Inferior parietal cortex (tissue), 1 donor: ENCODE measurements around the gene PLAU.
"Not testable (repeated sequence)": the region's sequence is repeated elsewhere in the genome, so short reads cannot be mapped to it uniquely, and the experiment has no call there.

Experiments
- DNase-seq: peaks from one replicate; pipeline ENCODE4 v3.0.0-alpha.2; 2016; ENCODE audit errors: extremely low spot score

PLAU gene

DNA sequence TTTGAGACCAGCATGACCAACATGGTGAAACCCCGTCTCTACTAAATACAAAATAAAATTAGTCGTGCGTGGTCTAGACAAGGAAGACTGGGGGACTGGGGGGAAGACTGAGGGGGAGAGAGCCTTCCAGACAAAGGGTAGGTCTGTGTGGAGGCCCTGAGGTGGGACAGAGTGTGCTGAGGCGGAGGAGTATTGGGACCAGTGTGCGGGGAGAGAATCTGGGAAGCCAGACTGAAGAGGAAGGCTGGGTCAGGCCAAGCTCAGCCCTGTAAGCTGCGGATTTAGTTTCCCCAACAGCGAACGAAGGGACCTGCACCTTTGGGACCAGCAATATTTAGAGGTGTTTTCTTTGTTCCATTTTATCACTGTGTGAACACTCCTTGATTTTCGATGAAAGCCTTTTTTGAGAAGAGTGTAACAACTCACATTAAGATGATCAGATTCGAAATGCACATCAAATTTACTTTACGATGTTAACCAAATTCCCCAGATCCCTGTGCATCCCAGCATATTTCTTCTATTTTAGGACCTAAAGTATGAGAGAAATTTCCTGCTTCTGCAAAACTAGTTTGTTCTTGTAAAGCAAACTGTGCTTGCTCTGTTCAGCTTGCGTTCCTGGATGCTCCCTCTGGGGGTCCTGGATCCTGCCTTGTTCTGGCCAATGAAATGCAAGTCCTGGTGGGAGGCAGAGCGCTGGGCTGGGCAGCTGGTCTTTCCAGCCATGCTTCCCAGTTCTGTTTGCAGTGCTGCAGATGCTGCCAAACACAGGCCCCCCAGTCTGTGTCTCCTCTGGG is 39.4 kb downstream of the PLAU start:
- DNase-seq: no peak

DNA sequence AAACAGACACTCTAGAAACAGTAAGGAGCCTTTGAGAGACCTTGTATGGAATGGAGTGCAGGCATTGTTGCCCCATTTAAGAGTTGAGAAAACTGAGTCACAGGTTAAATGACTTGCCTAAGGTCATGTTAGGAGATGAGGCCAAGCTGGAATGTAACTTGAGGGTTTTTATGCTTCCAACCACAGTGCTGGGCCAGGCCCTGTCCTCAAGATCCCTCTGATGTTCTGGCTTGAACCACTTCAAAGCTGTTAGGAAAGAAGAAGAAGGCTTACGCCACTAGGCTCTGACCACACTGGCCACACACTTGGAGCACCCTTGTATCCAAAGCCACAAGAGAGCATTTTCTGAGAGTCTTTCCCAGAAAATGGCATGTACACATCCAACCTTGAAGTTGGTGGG is 42.7 kb downstream of the PLAU start:
- no peak for DNase-seq

DNA sequence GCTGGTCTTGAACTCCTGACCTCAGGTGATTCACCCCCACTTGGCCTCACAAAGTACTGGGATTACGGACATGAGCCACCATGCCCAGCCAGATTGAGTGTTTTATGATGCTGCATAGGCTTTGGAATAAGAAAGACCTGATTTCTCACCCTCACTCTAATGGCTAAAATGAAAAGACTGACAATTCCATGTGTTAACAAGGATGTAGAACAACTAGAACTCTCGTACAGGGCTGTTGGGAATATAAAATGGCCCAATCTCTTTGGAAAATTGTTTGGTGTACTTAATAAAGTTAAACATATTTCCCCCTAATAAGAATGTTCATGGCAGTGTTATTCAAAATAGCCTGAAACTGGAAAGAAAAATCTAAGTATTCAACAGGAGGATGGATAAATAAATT is 43.8 kb downstream of the PLAU start:
- DNase-seq: no peak

DNA sequence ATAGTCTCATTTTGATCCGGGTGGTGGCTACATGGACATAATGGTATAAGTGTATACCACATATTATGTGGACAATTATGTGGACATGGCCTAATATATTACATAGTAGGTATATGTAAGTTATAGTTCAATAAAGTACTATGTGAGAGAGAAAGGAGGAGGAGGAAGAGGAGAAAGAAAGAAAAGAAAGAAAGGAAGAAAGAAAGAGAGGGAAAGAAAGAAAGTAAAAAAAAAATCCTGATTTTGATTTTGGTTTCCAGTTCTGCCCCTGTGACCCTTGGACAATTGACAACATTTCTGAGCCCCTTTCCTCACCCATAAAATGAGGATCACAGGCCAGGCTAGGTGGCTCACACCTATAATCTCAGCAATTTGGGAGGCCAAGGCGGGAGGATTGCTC is 44.8 kb downstream of the PLAU start:
- DNase-seq: no peak

DNA sequence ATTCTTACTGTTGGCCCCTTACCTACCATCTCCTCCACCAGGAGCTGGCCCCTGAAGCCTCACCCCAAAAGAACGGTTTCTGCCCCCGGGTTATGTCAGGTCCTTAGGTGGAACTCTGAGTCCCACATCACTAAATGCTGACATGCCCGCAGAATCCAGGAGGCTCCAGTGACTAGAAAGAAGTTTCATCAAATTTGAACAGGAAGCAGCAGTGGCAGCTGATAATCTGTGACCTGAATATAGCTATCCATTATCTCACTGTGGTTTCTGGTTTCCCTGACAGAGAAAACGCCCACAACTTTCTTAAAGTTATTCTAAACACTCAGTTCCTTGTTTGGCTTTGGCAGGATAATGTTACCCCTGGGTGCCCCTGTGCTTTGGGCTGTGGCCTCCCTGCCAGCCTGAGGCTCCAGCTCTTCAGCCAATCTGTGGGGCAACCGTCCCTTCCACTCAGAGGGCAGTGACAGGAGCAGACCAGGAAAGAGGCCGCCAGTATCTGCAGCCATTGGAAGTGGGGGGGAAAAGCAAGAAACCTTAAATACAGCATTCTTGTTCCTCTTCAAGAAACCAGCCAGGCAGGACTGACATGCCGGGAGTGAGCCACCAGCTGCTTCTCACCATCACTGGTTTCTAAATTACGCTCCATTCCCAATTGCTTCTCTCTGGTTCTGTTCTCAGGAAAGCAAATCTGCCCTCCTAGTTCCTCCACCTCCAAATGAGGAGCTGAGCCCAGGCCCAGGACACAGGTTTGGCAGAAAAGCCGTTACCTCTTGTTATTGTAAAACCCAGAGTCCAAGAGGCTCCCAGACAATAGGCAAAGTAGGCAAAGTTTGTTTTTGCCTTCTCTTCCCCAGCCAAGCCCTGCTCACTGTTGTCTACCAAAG is 45.8 kb downstream of the PLAU start:
- peak; percentile 35 for DNase-seq

DNA sequence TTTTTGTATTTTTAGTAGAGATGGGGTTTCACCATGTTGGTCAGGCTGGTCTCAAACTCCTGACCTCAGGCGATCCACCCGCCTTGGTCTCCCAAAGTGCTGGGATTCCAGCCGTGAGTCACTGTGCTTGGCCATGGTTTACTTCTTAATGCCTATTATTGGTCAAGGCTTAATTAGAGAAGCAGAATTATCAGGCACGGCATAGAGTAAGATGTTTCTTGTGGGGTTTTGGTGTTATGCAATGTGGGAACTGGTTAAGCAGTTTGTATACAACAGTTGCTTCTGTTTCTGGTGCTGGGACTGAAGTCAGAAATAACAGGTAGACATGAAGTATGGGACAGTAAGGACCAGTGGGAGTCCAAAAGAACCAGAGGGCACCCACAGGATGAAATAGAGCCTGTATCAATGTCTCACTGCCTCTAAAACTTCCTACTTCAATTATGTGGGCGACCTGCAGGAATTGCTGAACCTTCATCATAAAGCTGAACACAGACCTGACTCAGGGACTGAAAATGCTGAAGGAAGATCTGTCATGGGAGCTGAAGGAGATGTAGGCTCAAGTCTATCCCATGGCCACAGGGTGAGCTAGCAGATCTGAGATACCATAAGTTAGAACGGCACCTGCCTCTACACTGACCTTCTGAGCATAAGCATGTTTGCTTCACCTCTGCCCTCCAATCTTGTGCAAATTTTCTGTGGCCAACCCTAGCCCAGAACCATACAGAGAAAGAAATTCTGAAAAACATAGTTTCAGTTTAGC is 48.7 kb downstream of the PLAU start:
- no peak for DNase-seq

DNA sequence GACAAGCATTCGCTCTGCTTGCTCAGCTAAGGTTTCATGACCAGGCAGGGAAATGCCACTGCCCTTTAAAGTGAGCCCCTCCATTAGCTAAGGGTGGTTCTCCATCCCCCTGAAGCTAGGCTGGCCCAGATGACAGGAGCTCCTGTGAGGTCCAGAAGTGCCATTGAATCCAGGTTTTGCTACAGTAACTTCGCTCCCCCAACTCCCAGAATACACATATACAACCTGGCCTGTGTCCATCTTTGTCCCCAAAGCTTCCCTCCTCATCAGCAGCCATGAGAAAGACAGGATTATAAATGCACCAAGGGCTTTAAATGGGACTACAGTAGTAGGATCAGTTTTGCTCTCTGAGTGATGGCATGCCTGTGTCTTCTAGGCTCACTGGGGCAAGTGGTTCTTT is 51.5 kb downstream of the PLAU start:
- DNase-seq: no peak

DNA sequence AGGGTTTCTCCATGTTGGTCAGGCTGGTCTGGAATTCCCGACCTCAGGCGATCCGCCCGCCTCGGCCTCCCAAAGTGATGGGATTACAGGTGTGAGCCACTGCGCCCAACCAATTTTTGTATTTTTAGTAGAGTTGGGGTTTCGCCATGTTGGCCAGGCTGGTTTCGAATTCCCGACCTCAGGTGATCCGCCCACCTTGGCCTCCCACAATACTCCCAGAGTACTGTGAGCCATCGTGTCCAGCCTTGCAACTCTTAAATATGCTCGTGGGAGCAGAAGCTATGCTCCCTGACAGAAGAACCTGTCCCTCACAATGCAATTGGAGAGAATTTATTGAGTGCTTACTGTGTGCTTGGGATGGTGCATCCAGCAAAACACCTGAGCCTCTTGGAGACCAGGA is 52.6 kb downstream of the PLAU start:
- not testable (repeated sequence) for DNase-seq

DNA sequence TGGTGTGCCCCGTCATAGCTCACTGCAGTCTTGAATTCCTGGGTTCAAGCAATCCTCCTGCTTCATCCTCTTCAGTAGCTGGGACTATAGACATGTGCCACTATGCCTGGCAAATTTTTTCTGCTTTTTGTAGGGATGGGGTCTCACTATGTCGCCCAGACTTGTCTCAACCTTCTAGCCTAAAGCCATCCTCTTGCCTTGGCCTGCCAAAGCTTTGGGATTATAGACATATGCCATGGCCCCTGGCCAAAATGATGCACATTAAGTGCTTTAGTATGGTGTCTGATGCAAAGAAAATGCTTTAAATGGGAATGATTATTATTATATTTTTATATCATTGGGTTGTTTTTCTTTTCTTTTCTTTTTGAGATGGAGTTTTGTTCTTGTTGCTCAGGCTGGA is 53.8 kb downstream of the PLAU start:
- DNase-seq: no peak

DNA sequence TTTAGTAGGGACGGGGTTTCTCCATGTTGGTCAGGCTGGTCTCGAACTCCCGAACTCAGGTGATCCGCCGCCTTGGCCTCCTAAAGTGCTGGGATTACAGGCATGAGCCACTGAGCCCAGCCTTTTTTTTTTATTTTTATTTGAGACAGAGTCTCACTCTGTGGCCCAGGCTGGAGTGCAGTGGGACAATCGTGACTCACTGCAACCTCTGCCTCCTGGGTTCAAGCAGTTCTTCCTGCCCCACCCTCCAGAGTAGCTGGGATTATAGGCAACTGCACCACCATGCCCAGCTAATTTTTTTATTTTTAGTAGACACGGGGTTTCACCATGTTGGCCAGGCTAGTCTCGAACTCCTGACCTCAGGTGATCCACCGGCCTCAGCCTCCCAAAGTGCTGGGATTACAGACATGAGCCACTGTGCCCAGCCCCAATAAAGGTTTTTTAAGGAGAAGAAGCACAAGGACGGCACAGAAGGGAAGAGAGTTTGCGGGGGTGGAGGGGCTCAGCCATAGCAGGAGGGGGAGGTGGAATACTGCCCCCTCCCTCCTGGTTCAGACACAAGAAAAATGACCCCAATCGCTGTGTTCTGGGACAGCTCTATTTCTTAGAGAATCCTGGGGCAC is 54.4 kb downstream of the PLAU start:
- not testable (repeated sequence) for DNase-seq

DNA sequence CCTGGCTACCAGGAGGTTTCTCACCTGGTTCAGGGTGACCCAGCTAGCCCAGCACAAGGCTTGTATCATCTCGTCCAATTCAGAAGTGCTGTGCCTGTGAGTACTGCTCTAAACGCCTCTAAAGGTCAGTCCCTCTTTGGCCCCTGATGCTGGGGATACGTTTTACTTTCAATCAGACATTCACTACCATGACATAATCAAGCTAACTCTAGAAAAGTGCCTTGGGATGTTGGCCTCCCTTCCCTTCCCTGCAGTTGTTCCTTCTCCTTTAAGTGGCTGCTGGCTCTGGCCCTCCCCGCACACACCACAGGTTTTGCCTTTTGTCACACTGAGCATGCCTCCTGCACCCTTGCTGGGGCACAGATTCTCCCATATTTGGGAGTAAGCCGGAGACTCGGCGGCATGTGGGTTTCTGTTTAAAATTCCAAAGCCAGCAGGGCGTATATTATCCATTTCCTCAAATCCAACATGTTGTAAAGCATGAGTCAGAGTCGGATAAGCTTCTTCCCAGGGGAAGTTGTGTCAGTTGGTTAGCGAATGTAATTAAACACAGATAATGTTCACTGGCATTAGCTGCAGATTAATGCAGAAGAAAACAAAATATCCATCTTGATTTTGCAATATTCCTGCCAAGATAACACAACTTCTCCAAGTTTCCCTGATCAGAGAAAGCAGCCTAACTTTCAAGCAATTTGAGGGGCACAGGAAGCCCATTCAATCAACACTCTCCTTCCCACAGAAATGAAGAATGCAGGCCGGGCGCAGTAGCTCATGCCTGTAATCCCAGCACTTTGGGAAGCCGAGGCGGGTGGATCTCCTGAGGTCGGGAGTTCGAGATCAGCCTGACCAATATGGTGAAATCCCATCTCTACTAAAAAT is 55.2 kb downstream of the PLAU start:
- DNase-seq: no peak

DNA sequence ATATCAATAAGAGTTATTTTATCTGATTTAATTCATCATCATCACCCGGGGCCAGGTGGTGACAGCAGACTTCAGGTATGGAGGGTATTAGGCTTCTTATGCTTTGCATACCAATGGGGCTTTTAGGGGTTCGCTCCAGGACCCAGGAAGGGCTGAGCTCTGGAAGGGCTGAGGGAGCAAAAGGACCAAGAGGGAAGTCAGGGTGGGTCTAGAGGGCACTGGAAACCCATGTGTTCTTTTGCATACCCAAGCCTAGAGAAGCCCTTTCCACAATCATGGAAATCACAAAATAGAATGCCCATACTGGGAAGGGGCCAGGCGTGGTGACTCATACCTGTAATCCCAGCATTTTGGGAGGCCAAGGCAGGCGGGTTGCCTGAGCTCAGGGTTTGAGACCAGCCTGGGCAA is 56.1 kb downstream of the PLAU start:
- DNase-seq: no peak
